ENCODE results near the gene RAB11FIP4. TPM values are rescaled to one million over a fixed set of nuclear protein-coding genes. Genes with fewer than 3 reads are reported as not detected.
"Not testable (repeated sequence)": the region's sequence is repeated elsewhere in the genome, so short reads cannot be mapped to it uniquely, and the experiment has no call there.

The RAB11FIP4 gene, protein sequence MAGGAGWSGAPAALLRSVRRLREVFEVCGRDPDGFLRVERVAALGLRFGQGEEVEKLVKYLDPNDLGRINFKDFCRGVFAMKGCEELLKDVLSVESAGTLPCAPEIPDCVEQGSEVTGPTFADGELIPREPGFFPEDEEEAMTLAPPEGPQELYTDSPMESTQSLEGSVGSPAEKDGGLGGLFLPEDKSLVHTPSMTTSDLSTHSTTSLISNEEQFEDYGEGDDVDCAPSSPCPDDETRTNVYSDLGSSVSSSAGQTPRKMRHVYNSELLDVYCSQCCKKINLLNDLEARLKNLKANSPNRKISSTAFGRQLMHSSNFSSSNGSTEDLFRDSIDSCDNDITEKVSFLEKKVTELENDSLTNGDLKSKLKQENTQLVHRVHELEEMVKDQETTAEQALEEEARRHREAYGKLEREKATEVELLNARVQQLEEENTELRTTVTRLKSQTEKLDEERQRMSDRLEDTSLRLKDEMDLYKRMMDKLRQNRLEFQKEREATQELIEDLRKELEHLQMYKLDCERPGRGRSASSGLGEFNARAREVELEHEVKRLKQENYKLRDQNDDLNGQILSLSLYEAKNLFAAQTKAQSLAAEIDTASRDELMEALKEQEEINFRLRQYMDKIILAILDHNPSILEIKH
- total RNA-seq (2022), result 2.8 and 3.7 TPM in 2 replicates
- percentile 26 among the genes with signal in this experiment for Bru-seq, nascent RNA
- BruChase-seq, experiment 1, labeled RNA remaining after a 6-hour chase, result percentile 68 among the genes with signal in this experiment
- BruChase-seq, experiment 2, labeled RNA remaining after a 2-hour chase, result percentile 37 among the genes with signal in this experiment
- long read RNA-seq, transcript RAB11FIP4-201 (13 exons, 1,968 nt), result major isoform, 6 of 7 reads
- long read RNA-seq, partial matches to known transcripts, result 0 of 7 reads
- long read RNA-seq, other reads (novel, unspliced or antisense), result 1 of 7 reads

DNA sequence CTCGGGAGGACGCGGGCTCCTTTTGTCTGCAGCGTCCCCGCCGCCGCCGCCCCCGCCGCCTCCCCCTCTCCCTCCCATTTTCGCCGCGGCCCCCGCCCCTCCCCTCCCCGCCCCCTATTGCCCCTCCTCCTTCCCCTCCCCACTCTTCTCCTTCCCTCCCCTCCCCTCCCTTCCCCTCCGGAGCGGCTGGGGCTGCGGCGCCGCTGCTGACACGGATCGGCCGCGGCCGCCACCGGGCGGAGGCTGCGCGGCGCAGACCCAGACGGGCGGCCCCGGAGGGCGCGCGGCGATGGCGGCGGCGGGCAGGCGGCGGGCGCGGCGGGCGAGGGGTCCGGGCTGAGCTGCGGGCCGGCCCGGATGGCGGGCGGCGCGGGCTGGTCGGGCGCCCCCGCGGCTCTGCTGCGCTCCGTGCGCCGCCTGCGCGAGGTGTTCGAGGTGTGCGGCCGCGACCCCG, at the start of gene RAB11FIP4:
RAB11FIP4 (plus strand) TSS at position 180 of the 454 bp plus-strand sequence; CDS start at position 358, 178 bp downstream.
- DNase-seq (ENCODE audit: unreplicated experiment), result no peak
- Mint-ChIP-seq H3K4me3 (ENCODE audit: unreplicated experiment) (peak within 1 kb of the TSS; percentile 39), H3K27me3 (ENCODE audit: insufficient read depth, unreplicated experiment) (peaks cover 12% of the 10 kb centered on the region), H3K27ac (ENCODE audit: low read depth, unreplicated experiment) (no peak within 1 kb of the TSS), H3K4me1 (ENCODE audit: insufficient read depth, unreplicated experiment) (no peaks in the 10 kb centered on the region), H3K36me3 (ENCODE audit: insufficient read depth, unreplicated experiment) (peaks cover 7% of the 10 kb centered on the region), H3K9me3 (ENCODE audit: unreplicated experiment) (no peaks in the 10 kb centered on the region)
- TF ChIP-seq, protein P1, sequence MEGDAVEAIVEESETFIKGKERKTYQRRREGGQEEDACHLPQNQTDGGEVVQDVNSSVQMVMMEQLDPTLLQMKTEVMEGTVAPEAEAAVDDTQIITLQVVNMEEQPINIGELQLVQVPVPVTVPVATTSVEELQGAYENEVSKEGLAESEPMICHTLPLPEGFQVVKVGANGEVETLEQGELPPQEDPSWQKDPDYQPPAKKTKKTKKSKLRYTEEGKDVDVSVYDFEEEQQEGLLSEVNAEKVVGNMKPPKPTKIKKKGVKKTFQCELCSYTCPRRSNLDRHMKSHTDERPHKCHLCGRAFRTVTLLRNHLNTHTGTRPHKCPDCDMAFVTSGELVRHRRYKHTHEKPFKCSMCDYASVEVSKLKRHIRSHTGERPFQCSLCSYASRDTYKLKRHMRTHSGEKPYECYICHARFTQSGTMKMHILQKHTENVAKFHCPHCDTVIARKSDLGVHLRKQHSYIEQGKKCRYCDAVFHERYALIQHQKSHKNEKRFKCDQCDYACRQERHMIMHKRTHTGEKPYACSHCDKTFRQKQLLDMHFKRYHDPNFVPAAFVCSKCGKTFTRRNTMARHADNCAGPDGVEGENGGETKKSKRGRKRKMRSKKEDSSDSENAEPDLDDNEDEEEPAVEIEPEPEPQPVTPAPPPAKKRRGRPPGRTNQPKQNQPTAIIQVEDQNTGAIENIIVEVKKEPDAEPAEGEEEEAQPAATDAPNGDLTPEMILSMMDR (IDR thresholded peaks at IDR 0.05; ENCODE audit: unreplicated experiment), result no peak
- intact Hi-C loops (cut with micrococcal nuclease), result no loop called here
- BruUV-seq (replicated peaks), result no TSS peak
- ChIA-PET POLR2A (no interaction called here), CTCF (interaction anchor here (0.5 kb wide), 1 partner anchor 40 kb away, joined by 6 read pairs; no protein-coding TSS in a partner anchor)

DNA sequence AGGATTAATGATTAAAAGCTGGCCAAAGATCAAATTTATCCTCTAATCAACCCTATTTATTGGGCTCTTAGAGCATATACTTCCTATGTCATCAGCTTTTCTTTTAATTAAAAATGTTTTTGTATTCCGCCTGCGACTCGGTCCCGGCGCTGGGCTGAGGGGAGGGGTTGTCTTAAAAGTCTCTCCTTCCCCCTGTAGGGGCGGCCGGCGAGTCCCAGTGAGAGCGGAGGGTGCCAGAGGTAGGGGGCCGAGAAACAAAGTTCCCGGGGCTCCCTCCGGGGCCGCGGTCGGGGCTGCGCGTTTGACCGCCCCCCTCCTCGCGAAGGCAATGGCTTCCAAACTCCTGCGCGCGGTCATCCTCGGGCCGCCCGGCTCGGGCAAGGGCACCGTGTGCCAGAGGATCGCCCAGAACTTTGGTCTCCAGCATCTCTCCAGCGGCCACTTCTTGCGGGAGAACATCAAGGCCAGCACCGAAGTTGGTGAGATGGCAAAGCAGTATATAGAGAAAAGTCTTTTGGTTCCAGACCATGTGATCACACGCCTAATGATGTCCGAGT, 46.2 kb upstream of the RAB11FIP4 start:
- CTCF ChIA-PET; intact Hi-C loops (cut with micrococcal nuclease); POLR2A ChIA-PET; DNase-seq (ENCODE audit: unreplicated experiment); H3K9me3 Mint-ChIP-seq (ENCODE audit: unreplicated experiment); H3K27ac Mint-ChIP-seq (ENCODE audit: low read depth, unreplicated experiment); H3K4me1 Mint-ChIP-seq (ENCODE audit: insufficient read depth, unreplicated experiment); BruUV-seq (replicated peaks); H3K4me3 Mint-ChIP-seq (ENCODE audit: unreplicated experiment); H3K27me3 Mint-ChIP-seq (ENCODE audit: insufficient read depth, unreplicated experiment): not testable (repeated sequence)
- H3K36me3 Mint-ChIP-seq (ENCODE audit: insufficient read depth, unreplicated experiment), result peaks cover 36% of the 10 kb centered on the region

DNA sequence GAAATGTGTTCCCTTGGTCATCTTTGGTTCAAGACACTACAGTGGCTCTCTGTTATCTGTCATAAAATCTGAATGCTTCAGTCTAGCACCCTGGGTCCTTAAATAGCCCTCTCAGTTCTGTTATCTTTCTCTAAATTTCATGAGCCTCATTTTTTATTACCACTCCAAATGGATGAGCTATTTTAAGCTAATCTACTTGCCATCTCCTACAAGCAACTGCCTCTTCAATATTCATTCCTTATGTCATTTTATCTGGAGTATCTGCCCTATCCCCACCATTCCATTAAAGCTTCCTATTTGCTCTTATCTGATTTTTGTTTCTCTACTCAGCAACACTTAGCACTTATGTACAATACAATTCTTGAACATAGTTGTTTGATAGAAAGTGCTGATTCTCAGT, 42.0 kb upstream of the RAB11FIP4 start:
- H3K4me1 Mint-ChIP-seq (ENCODE audit: insufficient read depth, unreplicated experiment), result no peaks in the 10 kb centered on the region
- CTCF ChIA-PET, result no interaction called here

DNA sequence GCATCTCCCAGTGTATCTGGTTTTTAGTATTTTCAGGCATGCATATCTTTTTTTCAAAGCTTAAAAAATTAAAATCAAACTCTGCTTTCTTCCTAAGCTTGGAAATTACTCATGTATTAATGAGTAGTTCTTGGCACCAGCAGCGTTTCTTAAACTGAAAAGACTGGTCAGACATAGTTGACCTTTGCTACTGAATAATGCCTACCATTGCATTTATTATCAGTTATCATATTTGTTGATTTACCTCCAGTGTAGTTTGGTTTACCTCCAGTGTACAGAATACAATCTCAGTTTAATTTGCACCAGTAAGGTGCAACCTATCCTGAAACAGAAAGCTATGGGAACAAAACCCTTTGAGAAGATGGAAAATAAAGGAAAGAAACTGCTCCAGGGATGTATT, 35.5 kb upstream of the RAB11FIP4 start:
- Mint-ChIP-seq H3K9me3 (ENCODE audit: unreplicated experiment) (no peaks in the 10 kb centered on the region), H3K4me3 (ENCODE audit: unreplicated experiment) (no peak overlapping the region), H3K27me3 (ENCODE audit: insufficient read depth, unreplicated experiment) (no peaks in the 10 kb centered on the region), H3K27ac (ENCODE audit: low read depth, unreplicated experiment) (no peak overlapping the region), H3K36me3 (ENCODE audit: insufficient read depth, unreplicated experiment) (peaks cover 82% of the 10 kb centered on the region), H3K4me1 (ENCODE audit: insufficient read depth, unreplicated experiment) (no peaks in the 10 kb centered on the region)
- TF ChIP-seq, protein P1 (IDR thresholded peaks at IDR 0.05; ENCODE audit: unreplicated experiment), result no peak
- no TSS peak for BruUV-seq (replicated peaks)
- intact Hi-C loops (cut with micrococcal nuclease), result no loop called here
- ChIA-PET CTCF (interaction anchor here (0.6 to 1.0 kb wide), 2 partner anchors 11 to 16 kb away, joined by 3 to 4 read pairs; no protein-coding TSS in a partner anchor), POLR2A (interaction anchor here (0.7 to 1.2 kb wide), 2 partner anchors 15 to 121 kb away, joined by 3 read pairs; no protein-coding TSS in a partner anchor)
- no peak for DNase-seq (ENCODE audit: unreplicated experiment)

More for the DNA sequence above, 42.0 kb upstream of the RAB11FIP4 start:
- BruUV-seq (replicated peaks), result no TSS peak
- TF ChIP-seq, protein P1 (IDR thresholded peaks at IDR 0.05; ENCODE audit: unreplicated experiment), result no peak
- POLR2A ChIA-PET, result interaction anchor here (0.6 kb wide), 1 partner anchor 36 kb away, joined by 3 read pairs; the partner anchor contains the start of gene EVI2B
- Mint-ChIP-seq H3K9me3 (ENCODE audit: unreplicated experiment) (no peaks in the 10 kb centered on the region), H3K27ac (ENCODE audit: low read depth, unreplicated experiment) (no peak overlapping the region), H3K36me3 (ENCODE audit: insufficient read depth, unreplicated experiment) (peaks cover 52% of the 10 kb centered on the region), H3K4me3 (ENCODE audit: unreplicated experiment) (no peak overlapping the region), H3K27me3 (ENCODE audit: insufficient read depth, unreplicated experiment) (no peaks in the 10 kb centered on the region)
- no peak for DNase-seq (ENCODE audit: unreplicated experiment)
- intact Hi-C loops (cut with micrococcal nuclease), result no loop called here

Data from MCF 10A (cell line).